ENCODE results near the gene SERPINB13. TPM values are rescaled to one million over a fixed set of nuclear protein-coding genes. Genes with fewer than 3 reads are reported as not detected.

SERPINB13 gene
- not detected in 2 replicates for total RNA-seq (2014; rRNA removed; shearing (Covaris generic))

DNA sequence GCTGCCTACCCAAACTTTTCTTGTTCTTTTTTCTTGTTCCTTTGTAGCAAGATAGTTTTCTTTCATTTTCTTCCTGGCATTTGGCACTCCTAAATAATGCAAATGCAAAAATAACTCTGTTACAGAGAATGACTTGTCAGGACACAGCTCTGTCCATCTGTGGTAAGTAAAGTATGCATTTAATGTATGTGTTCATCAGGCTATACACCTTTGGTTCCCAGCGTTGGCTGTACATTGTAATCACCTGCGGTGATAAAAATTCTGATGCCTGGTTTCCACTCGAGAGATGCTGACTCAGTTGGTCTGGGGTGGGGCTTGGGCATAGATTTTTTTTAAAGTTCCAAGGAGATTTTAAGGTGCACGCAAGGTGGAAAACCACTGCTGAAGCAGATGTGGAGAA lies at the start of gene SERPINB13:
SERPINB13 (plus strand) TSS at position 378 of the 400 bp plus-strand sequence. CDS start 1,325 bp downstream, outside the sequence.
- DNase-seq (ENCODE audit: low spot score) = no peak

GRCh38 chr18:63539904-63540510 lies 47.1 kb upstream of the SERPINB13 start:
- no peak for DNase-seq (ENCODE audit: low spot score)

- DNase-seq (ENCODE audit: low spot score) = no peak
Observed at GRCh38 chr18:63542069-63542468, 45.1 kb upstream of the SERPINB13 start, which contains the start of gene SERPINB12. Gene SERPINB12 (plus strand): TSS chr18:63542369. CDS start chr18:63556160, 13,791 bp downstream.

DNA sequence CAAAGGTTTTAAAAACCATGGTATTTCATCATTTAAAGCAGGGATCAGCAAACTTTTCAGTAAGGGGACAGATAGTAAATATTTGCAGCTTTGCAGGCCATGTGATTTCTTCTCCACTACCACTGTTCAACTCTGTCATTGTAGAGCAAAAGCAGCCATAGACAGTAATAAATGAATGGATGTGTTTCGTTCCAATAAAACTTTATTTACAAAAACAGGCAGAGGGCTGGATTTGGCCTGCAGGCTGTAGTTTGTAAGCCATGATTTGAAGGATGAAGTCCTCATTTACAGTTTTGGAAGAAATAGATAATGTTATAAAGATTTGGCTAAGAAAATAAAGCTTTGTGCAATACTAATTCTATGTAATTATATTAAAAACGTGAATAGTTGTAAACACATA lies 43.1 kb upstream of the SERPINB13 start:
- DNase-seq (ENCODE audit: low spot score) = no peak

- no peak for DNase-seq (ENCODE audit: low spot score)
Observed at GRCh38 chr18:63545000-63545399, 42.1 kb upstream of the SERPINB13 start.

DNA sequence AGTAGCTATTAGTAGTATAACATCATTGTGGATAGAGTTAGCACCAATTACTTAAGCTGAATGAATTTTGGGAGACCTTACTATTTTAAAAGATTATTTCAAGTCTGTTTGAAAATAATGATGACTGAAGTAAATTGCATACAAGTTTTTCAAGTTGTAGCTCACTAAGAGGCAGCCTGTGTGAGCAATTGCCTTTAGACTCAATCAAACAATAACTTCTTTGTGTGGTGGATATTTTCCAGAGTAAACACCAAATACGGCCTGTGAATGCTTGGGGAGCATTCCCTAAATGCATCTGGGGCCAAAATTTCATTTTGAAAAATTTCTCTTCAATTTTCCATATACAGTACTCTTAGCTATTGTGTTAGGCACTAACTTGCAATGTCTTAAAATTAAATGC lies 37.1 kb upstream of the SERPINB13 start:
- DNase-seq (ENCODE audit: low spot score) = no peak

DNA sequence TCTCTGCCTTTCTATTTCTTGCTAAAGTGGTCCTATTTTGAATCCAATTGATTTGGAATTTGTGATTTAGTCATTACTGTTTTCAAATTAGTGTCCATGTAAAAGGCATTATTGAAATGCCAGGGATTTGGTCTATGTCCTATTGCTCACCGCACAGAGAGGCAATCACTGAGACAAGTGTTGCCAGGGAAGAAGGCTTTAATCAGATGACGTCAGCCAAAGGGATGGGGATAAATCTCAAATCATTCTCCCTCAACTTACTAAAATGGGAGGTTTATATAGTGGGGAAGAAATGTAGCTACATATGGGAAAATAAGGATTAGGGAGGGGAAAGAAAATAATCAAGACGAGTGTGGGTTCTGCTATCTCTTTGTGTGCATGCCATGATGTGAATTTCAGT lies 35.4 kb upstream of the SERPINB13 start:
- no peak for DNase-seq (ENCODE audit: low spot score)

DNA sequence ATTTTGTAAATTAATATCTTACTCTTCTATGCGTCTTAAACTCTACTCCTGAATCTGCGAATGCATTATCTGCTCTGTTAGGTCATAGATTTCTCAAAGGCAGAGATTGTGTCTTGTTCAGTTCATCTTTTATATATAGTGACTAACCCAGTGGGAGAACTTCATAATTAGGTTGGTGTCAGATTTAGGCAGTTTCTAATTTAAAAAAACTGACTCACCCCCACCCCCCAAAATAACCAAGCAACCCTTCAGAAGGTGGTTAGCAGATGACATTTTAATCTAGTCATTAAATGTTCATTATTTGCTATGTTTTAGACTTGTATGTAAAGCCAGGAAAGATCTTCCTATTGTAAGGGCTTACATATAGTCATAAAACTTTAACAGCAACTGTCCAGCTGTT lies 34.6 kb upstream of the SERPINB13 start:
- DNase-seq (ENCODE audit: low spot score) = no peak

DNA sequence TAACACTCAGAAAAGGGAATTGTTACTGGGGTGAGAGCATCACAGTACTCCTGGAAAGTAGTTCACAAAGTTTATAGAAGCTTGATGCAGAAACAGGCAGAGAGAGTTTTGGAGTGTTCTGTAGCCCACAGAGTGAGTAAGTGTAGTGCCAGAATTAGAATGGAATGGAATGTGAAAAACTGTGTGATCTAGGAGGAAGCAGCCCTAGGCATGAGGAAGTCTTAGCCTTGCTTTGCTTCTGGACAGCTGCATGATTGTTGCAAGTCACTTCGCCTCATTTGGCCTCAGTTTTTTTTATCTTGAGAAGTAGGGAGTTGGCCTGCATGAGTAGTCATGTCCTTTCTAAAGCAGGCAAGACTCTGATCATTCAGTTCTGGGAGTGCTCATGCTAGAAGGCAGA lies 34.1 kb upstream of the SERPINB13 start:
- peak; percentile 21 for DNase-seq (ENCODE audit: low spot score)

DNA sequence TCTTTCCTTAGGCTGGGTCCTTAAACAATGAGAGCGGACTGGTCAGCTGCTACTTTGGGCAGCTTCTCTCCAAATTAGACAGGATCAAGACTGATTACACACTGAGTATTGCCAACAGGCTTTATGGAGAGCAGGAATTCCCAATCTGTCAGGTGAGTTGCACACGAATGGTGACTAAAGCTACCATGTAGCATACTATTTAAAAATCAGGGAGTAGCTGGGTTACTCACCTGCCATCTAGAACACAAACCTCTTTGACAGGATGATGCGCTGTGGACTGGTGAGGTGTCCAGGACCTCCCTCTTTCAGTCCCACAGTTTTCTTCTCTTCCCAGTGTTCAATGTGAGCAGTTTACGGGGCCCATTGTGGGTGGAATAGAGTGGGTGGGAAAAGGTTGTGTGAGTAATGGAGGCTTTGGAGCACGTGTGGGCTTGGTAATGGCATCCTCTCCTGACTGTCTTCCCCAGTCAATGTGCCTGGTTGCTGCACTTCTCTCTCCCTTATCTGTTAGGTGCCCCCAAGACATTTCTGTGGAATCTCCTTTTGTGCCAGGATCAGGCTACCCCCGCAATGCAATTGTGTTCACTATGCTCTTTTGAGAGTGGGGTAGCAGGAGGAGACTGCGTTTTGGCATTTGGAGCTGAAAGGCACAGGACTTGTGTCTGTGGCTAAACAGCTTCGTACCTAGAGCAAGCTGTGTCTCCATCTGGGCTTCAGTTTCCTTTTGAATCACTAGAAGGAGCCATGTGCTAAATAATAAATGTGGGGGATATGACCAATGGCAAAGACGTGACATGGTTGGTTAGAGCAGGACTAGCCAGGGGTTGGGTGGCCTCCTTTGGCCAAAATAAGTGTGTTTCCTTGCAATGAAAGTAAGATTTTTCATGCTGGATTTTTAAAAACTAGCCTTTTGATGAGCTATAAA lies 27.3 kb upstream of the SERPINB13 start:
- DNase-seq (ENCODE audit: low spot score) = no peak

- no peak for DNase-seq (ENCODE audit: low spot score)
Observed at GRCh38 chr18:63562284-63562683, 24.9 kb upstream of the SERPINB13 start.

DNA sequence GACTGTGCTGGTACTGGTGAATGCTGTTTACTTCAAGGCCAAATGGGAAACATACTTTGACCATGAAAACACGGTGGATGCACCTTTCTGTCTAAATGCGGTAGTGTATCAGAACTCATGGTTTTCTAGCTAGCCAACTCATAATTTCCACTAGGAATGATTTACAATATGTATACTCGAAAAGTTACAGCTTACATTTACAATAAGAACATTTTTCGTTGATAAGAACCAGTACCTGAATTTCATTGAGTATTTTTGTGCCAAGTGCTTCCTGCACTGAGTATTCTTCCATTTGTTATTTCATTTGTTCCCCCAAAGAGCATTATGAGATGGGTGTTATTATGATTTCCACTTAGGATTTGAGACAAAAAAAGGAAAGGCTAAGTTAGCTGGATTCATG lies 23.1 kb upstream of the SERPINB13 start:
- DNase-seq (ENCODE audit: low spot score) = no peak

DNA sequence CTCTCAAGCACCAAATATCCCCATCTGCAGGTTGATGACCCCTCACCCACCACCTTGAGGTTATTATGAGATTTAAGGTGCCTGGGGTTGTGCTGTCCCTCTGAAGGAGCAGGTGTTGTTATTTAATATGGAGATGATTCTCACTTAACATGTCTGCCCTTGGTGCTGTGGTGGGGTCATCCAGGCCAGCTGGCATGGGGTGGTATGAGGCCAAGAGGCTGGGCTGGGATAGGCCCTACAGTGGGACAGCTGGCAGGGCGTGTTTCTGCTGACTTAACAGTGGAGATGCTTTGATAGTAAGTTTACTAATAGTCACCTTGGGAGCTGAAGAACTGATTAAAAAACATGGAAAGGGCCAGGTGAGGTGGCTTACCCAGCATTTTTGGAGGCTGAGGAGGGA lies 22.6 kb upstream of the SERPINB13 start:
- no peak for DNase-seq (ENCODE audit: low spot score)

DNA sequence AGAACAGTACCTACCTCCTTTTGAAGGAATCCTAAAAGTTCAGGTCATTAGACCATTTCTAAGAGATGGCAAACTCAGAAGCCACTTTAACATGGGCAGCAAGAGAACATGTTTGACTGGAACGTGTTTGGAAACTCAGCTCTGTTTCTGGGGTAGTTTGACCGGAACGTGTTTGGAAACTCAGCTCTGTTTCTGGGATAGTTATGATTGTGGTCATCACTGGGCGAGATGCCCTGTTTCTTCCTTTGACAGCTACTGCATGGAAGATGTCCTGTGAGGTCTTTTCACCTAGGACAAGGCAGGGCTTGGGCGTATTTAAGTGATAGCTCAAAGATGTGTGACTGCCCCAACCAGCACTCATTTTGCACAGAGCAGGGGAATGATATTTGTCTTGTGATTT lies 19.9 kb upstream of the SERPINB13 start:
- no peak for DNase-seq (ENCODE audit: low spot score)

GRCh38 chr18:63567825-63568224 lies 19.3 kb upstream of the SERPINB13 start:
- no peak for DNase-seq (ENCODE audit: low spot score)

- DNase-seq (ENCODE audit: low spot score) = no peak
Observed at GRCh38 chr18:63570721-63571120, 16.4 kb upstream of the SERPINB13 start.

DNA sequence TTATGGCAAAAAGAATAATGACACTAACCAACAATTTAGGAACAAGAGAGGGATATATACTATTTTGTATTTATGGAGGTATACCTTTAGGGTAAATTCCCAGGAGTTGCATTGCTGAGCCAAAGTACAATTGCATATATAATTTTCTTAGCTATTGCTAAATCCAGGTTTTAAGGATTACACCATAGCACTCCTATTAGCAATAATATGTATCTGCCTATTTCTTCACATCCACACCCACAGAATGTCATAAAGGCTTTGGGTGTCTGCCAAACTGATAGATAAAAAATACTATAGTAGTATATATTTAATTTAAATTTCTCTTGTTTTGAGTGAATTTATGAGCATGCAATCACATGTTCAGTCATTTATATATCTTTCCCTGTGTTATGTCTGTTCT lies 11.5 kb upstream of the SERPINB13 start:
- no peak for DNase-seq (ENCODE audit: low spot score)

- peak; percentile 29 for DNase-seq (ENCODE audit: low spot score)
Observed at GRCh38 chr18:63578357-63578958, 8.7 kb upstream of the SERPINB13 start.

DNA sequence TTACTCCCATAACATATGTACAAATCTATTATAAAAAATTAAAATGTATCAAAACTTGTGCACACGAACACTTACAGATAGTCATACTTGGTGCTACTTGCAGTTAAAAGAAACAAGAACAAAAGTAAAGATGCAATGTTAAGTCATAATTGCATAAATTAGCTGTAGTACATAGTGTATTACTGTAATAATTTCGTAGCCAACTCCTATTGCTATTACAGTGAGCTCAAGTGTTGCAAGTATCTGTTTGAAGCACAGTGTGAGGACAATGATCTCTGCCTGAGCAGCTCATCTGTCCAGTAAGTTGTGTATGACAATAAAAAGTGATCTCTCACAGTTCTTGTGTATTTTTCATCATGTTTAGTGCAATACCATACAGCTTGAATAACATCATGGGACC lies 7.5 kb upstream of the SERPINB13 start:
- DNase-seq (ENCODE audit: low spot score) = no peak

DNA sequence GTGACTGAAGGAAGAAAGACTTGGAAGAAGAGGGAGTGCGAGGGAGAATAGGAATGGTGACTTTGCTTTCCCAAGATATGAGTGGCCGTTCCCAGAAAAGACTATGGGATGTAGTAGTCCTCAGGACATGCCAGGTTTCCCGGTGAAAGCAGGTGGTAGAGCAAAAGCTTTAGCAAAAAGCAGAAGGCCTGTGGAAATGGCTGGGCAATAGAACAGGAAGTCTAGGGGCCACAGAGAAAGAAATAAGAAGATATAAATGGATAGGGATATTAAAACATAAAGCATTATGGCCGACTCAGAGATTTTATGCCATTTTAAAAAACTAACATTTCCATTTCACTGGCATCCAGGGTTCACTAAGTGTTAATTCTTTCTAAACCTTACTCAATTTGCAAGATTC lies 1.2 kb upstream of the SERPINB13 start:
- no peak for DNase-seq (ENCODE audit: low spot score)

GRCh38 chr18:63586431-63586830 lies 712 bp upstream of the SERPINB13 start:
- DNase-seq (ENCODE audit: low spot score) = no peak

DNA sequence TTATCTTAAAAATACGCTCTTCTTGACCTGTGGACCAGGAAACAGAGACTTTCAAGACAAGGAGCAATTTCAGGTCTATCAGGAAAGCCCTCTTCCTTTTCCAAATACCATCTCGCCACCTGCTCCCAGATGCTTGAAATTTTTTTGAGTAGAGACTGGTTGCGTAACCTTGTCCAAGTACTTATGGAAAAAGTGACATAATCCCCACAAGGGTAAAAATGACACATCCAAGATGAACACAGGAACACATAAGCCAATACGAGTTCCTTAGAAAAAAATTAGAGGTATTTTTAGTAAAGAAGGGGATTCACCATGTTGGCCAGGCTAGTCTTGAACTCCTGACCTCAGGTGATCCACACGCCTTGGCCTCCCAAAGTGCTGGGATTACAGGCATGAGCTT lies 1.8 kb downstream of the SERPINB13 start:
- no peak for DNase-seq (ENCODE audit: low spot score)

DNA sequence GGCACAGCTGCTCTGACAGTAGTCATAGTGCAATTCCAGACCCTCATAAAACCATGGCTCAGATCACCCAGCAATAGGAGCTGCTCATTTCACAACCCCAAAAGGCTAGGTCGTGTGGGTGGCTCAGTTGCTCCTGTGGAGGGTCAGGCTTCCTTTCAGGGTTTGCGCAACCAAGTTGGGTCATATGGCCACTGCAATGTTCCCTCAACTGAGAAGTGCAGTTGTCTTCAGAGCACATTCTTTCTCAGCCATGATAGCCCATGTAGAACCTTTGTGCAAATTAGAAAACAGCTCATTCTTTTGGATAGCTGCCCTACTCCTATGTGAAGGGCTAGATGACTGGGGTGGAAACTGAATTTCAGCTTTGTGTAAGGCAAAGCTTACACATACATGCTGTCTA lies 3.2 kb downstream of the SERPINB13 start:
- DNase-seq (ENCODE audit: low spot score) = no peak
